ENCODE results near the gene KRTCAP2.

KRTCAP2 gene

DNA sequence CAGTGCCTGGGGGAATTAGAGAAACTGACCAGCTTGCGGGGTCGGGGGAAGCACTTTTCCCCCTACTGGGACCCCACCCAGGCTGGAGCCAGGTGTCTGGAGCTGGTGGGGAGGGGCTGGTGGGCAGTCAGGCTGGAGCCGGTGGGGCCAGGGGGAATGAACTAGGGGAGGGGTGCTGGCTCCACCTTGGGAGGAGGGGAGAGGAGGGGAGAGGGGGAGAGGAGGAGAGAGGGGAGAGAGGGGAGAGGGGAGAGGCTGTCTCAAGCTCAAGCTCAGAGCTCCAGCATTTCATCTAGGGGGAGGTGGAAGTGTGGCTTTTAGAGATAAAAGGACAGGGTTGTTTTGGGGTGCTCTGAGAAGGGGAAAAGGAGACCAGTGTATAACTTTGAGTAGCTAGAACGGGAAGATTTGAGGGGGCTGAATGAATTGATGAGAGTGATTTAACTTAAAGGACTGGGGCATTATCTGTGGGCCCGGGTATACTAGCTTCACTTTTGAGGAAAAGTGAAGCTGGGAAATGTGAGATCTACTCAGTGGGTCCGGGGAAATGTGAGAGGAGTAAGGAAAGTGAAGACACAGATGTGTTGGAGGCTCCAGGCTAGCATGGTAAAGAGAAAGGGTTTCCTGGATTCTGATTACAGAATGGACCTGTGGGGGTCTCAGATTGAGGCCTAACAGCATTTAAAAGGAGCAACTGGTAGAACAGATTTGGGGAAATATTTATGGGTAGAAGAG lies 42.7 kb downstream of the KRTCAP2 start:
- no peak for DNase-seq

DNA sequence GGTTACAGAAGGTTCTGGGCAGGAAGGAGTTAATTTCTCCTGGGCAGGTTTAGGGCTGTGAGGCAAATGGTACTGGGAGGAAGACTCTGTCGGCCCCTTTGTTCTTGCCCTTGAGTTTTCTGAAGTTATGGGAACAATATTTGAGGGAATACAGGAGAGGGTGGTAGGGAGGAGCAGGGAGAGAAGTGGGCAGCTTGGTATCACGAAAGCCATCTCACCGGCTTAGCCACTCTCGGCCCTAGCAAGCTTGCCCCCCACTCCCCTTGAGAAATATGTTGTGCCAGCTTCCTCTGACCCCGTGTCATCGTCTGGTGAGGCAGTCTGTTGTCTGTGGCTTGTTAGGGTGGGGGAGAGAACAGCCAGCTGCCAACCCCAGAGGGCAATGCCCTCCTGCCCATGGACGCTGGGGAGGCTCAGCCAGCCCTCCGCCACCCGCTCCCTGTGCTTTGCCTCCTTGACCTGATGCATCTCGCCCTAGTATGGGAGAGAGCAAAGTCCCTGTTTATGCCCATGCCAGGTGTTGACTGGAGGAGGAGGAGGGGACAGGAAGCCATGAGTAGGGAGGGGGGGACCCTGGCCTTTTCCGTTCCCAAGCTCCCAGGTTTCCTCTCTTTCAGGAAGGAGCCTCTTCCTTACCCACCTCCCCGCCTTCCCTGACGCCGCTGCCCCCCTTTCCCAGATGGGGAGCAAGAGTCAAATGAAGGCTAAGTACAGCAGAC lies 44.2 kb downstream of the KRTCAP2 start:
- DNase-seq: no peak

- no peak for DNase-seq
Measured at GRCh38 chr1:155127967-155128754, 44.9 kb downstream of the KRTCAP2 start.

DNA sequence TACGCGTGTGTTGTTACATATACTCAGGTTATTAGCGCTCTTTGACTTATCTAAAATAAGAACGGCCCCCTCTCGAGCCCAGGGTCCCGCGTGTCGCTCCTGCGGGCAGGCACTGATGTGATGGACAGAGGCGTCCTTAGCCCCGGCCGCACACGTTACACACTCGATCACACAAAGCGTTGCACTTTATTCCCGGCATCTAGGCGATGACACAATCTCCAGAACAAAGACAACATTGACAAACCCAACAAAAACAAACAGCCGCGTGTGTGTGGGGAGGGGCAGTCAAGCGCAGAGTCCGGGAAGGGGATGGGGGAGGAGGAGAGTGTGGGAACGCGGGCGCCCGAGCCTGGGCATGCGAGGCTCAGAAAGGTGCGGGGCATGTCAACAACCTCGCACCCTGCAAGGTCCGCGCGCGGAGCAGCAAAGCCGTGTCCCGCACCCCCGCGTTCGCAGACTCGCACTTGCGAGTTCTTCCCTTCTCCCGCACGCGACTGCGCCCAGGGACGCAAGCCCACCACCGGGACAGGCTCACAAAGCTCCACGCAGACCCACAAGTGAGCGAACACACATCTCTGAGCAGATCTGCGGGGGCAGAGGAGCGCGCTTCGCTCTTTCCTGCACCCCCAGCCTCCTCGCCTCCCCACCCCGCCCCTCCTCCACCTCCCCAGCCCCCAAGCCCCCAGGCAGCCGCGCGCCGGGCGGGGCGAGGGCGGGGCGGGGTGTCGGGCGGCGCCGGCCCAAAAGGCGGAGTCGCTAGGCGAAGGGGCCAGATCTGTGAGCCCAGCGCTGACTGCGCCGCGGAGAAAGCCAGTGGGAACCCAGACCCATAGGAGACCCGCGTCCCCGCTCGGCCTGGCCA lies 45.8 kb downstream of the KRTCAP2 start, which contains the start of gene EFNA1:
EFNA1 (plus strand) TSS at position 772 of the 862 bp plus-strand sequence. CDS start 102 bp downstream, outside the sequence.
- peak; percentile 30 for DNase-seq

DNA sequence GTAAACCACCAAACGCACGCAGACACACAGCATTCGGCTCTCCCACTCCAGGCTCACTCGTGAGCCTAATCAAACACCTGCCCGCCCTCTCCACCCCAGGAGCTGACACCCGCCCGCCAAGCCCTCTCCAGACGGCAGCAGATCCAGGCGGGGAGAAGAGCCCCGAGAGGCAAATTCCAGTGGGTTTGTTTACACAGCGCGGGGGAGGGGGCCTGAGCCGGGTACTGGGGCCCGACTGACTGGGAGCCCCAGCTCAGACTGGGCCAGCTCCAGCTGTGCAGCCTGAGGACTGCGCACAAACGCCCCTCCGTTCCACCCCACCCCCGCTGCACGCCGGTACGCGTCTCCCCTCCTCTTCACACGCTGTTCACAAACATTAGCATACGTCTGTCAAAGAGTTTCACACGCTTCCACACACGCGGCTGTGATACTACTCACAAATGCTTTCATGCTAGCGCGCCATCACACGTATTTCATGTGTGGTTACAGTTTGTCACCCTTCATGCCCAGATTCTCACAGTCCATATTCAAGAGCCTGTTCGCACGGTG lies 46.5 kb downstream of the KRTCAP2 start:
- no peak for DNase-seq

GRCh38 chr1:155125946-155126555 lies 47.1 kb downstream of the KRTCAP2 start:
- no peak for DNase-seq

GRCh38 chr1:155125511-155125945 lies 47.6 kb downstream of the KRTCAP2 start:
- DNase-seq: no peak

DNA sequence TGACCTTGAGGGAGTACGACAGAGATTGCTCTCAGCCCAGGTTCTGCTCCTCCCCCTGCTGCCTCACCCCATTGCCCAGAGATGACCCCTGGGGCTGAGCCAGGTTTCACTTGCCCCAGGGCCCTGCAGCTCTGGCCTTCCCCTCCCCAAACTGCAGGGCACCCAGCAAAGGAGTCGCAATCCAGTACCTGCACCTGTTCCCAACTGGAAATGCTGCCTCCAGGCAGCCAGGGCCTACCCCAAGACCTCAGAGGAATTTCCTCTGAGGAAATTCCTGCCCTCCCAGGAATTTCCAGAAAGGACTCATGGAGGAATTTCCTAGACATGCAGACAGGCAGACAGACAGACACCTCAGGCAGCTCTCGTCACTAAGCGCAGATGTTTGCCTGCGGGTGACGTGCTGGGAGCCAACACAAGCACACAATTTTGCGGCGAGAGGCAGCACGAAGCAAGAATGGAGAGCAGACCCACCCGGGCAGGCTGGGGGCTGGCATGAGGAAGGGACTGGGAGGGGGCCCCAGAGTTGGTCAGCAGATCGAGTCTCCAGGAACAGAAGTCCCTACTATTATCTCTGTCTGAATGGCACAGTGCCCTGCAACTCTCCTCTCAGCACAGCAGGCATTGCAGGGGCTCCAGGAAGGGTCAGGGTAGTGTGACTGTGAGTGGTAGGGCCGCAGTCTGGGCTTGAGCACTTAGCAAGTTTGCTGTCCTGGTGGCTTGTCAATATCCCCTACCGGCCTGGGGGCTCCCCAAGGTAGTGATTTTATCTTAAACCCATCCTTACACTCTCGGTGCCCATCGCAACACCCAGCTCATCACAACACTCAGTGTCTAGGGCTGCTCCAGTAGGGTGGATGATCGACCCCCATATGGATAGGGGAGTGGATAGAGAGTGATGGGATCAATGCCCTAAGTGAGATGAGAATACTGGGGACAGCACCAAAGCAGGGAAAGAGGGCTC lies 48.3 kb downstream of the KRTCAP2 start:
- DNase-seq: no peak

DNA sequence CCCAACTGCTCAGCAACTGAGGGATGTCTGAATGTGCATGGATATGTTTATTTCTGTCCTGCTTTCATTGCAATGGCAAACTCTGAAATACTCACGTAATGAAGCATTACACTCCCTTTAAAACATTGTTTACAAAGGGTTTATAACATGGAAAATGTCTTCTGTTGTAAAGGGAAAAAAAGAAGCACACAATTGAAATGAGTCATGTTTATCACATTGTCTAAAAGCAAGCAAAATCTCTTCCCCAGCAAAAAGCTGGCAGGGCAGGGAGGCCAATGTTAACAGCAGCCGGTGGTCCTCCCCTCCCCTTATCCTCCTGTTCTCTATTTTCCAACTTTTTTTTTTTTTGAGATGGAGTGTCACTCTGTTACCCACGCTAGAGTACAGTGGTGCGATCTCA lies 49.3 kb downstream of the KRTCAP2 start:
- no peak for DNase-seq

- no peak for DNase-seq
Measured at GRCh38 chr1:155122308-155122707, 50.8 kb downstream of the KRTCAP2 start.

GRCh38 chr1:155121249-155121648 lies 51.9 kb downstream of the KRTCAP2 start:
- no peak for DNase-seq

- no peak for DNase-seq
Measured at GRCh38 chr1:155120253-155120652, 52.9 kb downstream of the KRTCAP2 start.

Measured in NCI-H1436 (cell line).